ENCODE measurements around the gene POLD3.
"Not testable (repeated sequence)": the region's sequence is repeated elsewhere in the genome, so short reads cannot be mapped to it uniquely, and the experiment has no call there.

POLD3 gene

DNA sequence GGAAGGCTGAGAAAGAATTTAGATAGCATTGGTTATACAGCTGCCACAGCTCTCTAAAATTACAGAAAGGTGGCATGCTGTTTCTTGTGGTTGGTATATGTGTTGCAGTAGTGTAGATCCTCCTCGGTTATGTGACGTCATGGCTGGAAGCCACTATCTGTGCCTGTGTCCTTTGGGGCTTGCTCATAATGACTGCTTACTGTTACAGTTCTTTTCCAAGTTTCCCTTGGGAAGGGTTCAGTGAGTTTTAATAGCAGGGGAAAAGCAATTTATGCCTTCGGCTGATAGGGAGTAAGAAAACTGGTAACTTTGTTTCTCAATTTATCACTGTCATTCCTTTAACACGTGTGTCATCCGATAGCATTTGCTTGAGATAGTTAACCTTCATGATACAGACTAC lies 47.2 kb downstream of the POLD3 start:
- DNase-seq, result no peak

GRCh38 chr11:74641289-74641688 lies 48.9 kb downstream of the POLD3 start:
- DNase-seq, result no peak

DNA sequence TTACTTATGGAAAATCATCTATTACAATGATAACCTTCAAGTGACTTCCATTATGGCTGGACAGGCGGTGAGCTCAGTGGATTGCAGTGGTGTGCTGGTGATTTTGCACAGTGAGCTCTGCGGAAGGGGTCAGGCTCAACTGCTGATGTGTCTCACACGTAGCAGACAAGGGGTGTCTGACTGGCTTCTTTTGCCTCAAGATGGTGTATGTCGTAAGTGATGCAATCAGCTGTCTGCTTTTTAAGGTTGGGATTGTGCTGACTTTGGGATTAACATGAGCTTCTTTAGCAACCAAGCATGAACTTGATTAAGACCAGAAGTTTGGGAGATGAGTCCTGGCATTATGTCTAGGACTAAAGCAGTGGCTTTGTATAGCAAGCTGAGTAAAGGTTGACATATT lies 49.5 kb downstream of the POLD3 start:
- DNase-seq, result no peak

- DNase-seq, result no peak
These were observed 50.5 kb downstream of the POLD3 start for GRCh38 chr11:74642912-74643311.

DNA sequence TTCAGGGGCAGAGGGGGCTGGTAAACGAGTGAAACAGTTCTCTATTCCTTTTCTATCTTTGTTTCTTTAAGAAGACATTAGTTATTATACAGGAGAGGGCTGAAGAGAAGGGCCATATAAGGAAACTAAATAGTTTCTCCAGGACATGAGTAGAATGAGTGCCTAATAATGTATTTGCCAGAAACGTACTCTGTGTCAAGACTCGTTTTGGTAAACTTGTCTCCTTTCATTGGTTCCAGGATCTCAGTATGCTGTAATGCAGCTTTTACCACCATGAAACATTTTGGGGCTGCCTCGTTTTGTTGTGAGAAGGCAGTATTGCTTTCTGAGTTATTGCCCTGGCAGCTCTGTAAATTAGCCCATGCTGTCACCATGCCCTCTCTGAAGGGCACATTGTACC lies 51.7 kb downstream of the POLD3 start:
- no peak for DNase-seq

- DNase-seq, result no peak
These were observed 53.8 kb downstream of the POLD3 start for GRCh38 chr11:74646215-74646614.

DNA sequence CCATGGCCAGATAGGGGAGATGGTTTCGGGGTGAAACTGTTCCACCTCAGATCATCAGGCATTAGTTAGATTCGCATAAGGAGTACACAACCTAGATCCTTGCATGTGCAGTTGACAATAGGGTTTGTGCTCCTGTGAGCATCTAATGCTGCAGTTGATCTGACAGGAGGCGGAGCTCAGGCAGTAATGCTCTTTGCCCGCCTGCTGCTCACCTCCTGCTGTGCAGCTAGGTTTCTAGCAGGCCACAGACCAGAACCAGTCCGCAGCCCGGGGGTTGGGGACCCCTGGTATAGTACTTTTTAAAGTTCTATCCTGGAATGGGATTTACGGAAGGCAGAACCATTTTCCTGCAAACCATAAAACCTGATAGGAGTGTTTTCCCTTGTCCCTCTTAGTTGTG lies 54.6 kb downstream of the POLD3 start:
- no peak for DNase-seq

DNA sequence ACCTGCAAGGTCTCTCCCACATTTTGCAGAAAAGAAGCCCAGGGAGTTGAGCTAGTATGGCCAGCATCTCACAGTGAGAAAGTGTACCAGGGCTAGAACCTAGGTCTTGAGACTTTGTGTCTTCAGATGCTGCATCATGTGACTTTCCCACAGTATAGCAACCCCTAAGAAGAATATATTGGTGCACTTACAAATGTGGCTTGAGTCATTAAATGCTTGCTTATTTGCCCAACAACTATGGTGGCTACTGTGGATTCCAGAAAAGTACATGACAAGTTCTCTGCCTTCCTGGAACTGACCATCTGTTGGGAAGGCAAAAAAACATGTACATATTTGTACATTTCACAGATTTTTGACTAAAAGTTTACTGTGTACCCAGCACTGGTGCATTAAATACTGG lies 55.0 kb downstream of the POLD3 start:
- DNase-seq, result no peak

DNA sequence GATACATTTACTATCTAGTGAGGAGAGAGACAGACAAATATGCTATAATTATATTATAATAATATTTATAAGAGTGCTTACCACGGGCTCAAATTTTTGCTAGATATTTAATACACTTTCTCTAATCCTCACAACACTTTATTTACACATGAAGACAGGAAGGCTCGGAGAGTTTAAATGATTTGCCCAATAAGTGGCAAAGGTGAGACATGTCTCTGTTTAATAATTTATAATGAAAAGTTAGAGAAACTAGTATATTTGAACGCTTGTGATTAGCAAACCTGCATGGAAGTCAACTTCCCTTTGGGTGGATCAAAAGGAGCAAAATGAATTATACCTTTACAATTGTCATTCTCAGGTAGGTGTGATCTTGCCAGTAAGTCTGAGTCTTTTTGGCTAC lies 55.4 kb downstream of the POLD3 start:
- DNase-seq, result no peak

- DNase-seq, result no peak
These were observed 56.5 kb downstream of the POLD3 start for GRCh38 chr11:74648894-74649293.

DNA sequence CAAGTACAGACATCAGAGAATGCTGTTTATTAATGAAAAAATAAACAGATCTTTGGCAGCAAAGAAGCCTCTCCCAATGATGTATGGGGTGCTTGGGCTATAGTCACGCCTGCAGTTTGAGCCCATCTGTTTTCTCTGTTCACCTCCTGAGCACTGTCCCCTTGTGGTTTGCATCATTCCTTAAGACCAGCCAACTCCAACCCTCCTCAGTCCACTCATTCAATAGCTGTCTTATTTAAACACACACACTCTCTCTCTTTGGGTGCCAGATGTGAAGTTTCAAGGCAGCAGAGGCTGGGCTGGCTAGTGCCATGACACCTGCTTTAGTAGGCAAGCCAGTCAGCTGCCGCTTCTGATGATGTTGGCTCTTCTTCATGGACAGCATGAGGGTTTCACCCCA lies 58.1 kb downstream of the POLD3 start:
- DNase-seq, result no peak

- DNase-seq, result no peak
These were observed 62.6 kb downstream of the POLD3 start for GRCh38 chr11:74654976-74655375.

DNA sequence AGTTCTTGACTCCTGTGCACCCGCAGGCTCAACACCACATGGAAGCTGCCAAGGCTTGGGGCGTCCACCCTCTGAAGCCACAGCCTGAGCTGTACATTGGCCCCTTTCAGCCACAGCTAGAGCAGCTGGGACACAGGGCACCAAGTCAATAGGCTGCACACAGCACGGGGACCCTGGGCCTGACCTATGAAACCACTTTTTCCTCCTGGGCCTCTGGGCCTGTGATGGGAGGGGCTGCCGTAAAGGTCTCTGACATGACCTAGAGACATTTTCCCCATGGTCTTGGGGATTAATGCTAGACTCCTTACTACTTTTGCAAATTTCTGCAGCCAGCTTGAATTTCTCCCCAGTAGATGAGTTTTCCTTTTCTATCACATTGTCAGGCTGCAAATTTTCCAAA lies 66.7 kb downstream of the POLD3 start:
- not testable (repeated sequence) for DNase-seq

GRCh38 chr11:74662487-74663103 lies 70.2 kb downstream of the POLD3 start:
- no peak for DNase-seq

GRCh38 chr11:74663315-74663714 lies 70.9 kb downstream of the POLD3 start:
- no peak for DNase-seq

- no peak for DNase-seq
These were observed 77.1 kb downstream of the POLD3 start for GRCh38 chr11:74669211-74670160.

- DNase-seq, result no peak
These were observed 77.8 kb downstream of the POLD3 start for GRCh38 chr11:74670171-74670570.

DNA sequence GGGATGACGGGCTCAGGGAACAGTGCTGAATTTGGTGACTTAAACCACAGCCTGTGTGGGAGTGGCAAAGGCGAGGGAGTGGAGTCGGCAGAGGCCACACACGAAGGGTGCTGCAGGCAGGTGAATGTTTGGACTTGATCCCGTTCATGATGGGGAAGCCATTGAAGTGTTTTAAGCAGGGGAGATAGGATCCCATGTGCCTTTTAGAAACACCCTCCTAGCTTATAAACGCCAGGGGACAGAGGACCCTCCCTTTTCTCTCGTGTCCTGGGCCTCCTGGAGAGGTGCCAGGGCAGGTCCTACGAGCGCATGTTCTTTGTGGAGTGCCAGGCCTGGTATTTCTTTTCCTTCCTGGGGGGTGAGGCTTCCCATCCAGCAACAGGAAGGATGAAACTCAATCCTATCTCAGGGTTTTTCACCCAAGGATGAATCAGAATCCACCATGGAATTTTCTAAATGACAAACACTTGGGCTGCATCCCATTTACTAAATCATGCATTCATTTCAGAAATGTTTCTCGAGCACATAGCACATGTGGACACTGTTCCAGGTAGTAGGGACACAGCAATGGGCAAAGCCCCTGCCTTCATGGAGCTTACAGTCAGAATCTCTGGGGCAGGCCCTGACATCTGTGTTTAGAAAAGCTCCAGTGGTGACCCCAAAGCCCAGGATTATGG lies 79.3 kb downstream of the POLD3 start:
- DNase-seq, result no peak

- DNase-seq, result no peak
These were observed 80.1 kb downstream of the POLD3 start for GRCh38 chr11:74672332-74672955.

GRCh38 chr11:74672956-74673692 lies 80.7 kb downstream of the POLD3 start:
- no peak for DNase-seq

DNA sequence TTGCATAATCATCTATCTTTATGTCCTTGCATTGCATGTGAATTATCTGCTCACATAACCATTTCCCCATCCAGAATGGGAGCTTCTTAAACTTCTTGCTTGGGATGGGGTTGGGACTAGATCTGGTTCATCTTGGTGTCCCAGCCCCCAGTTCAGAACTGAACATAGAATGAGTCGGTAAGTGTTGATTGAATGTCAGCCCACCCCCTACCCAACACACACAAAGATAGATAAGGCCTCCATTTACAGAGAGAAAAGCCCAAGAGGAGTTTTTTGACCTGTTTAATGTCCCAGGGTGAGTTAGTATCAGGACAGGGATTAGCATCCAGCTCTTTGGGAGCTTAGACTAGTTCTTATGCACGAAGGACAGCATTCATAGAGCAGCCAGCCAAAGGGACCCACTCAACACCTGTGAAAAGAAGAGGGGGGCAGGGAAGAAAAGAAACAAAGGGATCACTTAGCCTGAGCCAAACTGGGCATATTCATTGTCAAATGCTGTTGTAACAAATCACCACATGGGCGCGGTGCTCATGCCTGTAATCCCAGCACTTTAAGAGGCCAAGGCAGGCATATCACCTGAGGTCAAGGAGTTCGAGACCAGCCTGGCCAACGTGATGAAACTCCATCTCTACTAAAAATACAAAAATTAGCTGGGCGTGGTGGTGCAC lies 81.4 kb downstream of the POLD3 start:
- no peak for DNase-seq

DNA sequence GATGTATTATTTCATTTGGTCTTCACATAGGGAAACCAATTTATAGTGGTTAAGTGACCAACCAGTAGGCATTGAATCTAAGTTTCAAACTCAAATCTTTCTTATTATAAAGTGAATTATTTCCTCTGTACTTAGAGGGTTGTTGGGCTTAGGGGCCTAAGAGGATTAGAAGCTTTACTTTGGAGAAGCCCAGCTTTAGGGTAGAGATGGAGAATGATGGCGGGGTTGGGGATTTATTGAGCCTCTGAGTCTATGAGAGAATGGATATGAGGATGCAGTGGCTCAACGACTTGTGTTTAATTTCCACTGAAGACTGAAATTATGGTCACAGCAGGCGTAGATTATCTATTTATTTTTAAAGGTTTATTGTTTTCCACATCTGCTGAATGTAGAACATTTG lies 83.4 kb downstream of the POLD3 start:
- no peak for DNase-seq

Measured in CD4-positive, alpha-beta T cell treated with Interleukin-10 for 1 hour (primary cell).